Activated naive CD8-positive, alpha-beta T cell treated with anti-CD3 and anti-CD28 coated beads for 36 hours (primary cell): ENCODE data around the gene ZNRF3. TPM values are rescaled to one million over a fixed set of nuclear protein-coding genes. Genes with fewer than 3 reads are reported as not detected.
"Not testable (repeated sequence)": the region's sequence is repeated elsewhere in the genome, so short reads cannot be mapped to it uniquely, and the experiment has no call there.

Source experiments
- DNase-seq: peaks from one replicate; pipeline ENCODE4 v3.0.0; 2021
- H3K27ac Mint-ChIP-seq: one replicate; pipeline ENCODE4 v1.8.0; 2022; ENCODE audit warnings: mild to moderate bottlenecking, moderate library complexity, mixed read lengths
- H3K27me3 Mint-ChIP-seq: one replicate; pipeline ENCODE4 v1.8.0; 2022; ENCODE audit warnings: mild to moderate bottlenecking, mixed read lengths
- H3K36me3 Mint-ChIP-seq: one replicate; pipeline ENCODE4 v1.8.0; 2021; ENCODE audit warnings: mild to moderate bottlenecking, mixed read lengths
- H3K4me1 Mint-ChIP-seq: one replicate; pipeline ENCODE4 v1.8.0; 2021; ENCODE audit warnings: mixed read lengths
- H3K4me3 Mint-ChIP-seq: one replicate; pipeline ENCODE4 v1.8.0; 2022; ENCODE audit warnings: mild to moderate bottlenecking, moderate library complexity, mixed read lengths
- H3K9me3 Mint-ChIP-seq: one replicate; pipeline ENCODE4 v1.8.0; 2022; ENCODE audit warnings: mixed read lengths
- total RNA-seq, 2 experiments: library from RNA; stranded (reverse); gene quantifications; one replicate each; pipeline ENCODE4 v1.2.3, GENCODE V29; 2021

Gene ZNRF3
- total RNA-seq, 2 experiments from 2014 or later, result 2.2 to 2.4 TPM

DNA sequence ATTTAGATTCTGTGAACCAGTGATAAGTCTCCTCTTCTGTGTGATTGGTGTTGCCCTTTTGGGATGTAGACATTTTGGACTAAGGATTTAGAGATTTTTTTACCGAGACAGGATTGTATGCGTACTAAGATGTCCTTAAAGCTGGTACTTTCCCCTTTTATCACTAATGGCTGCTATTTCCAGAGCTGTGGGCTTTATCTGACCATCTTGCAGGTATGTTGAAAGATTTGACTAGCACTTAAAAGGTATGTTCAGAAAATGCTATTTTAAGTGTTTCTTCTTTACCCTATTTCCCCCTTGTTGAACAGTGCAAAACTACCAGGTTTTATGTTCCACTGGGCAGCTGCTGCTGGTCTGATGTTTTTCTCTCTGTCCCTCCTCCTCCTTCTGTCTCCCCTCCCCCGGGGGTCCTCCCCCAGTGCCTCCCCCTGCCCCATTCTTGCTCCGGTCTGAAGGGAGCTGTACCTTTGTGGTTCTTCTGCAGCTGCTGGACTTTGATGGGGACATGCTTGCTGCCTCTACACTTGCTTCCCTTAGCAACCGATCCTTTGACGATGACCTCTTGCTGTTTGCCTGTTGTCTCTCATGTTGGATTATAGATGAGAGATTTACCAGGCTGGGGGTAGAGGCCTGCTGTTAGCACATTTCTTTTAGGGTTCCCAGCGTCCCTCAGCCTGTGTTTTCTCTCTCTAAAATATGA is 59.6 kb downstream of the ZNRF3 start:
- H3K36me3 Mint-ChIP-seq, result peaks cover 9% of the 10 kb centered on the region
- no peak overlapping the region for H3K4me3 Mint-ChIP-seq
- peaks cover 14% of the 10 kb centered on the region for H3K9me3 Mint-ChIP-seq
- H3K4me1 Mint-ChIP-seq, result no peaks in the 10 kb centered on the region
- no peak for DNase-seq
- no peak overlapping the region for H3K27ac Mint-ChIP-seq
- peaks cover 88% of the 10 kb centered on the region for H3K27me3 Mint-ChIP-seq

DNA sequence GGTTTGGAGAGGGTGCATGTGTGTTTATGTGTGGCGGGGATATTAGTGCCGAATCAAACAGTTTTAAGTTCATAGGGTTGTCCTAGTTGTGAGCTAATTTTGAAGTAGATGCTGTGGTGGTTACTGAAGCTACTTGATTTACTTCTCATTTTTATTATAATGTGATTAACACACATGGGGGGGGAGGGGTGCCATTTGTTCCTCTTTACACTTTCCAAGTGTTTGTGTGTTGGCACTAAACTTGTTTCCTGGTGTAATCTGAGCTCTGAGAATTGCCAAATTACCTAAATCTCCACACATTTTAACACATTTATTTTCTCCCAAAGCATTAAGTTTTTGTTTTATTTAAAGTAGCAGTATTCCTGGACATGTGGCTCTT is 60.1 kb downstream of the ZNRF3 start:
- H3K9me3 Mint-ChIP-seq, result peaks cover 14% of the 10 kb centered on the region
- no peak for DNase-seq
- H3K27me3 Mint-ChIP-seq, result peaks cover 90% of the 10 kb centered on the region
- H3K4me1 Mint-ChIP-seq, result no peaks in the 10 kb centered on the region
- peaks cover 9% of the 10 kb centered on the region for H3K36me3 Mint-ChIP-seq
- H3K27ac Mint-ChIP-seq, result no peak overlapping the region
- no peak overlapping the region for H3K4me3 Mint-ChIP-seq

DNA sequence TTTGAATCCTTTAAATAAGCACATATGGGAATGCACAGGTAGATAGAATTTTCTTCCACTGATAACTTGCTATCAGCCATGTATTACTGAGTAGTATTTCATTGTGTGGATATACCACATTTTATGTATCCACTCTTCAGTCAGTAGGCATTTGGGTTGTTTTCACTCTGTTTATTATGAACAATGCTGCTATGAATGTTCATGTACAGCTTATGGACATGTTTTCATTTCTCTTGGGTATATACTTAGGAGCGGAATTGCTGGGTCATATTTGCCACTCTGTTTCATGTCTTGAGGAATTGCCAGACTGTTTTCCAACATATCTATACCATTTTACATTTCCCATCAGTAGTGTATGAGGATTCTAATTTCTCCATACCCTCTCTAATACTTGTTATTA is 63.8 kb downstream of the ZNRF3 start:
- Mint-ChIP-seq H3K27me3 (peaks cover 92% of the 10 kb centered on the region), H3K36me3 (peaks cover 9% of the 10 kb centered on the region), H3K4me1 (no peaks in the 10 kb centered on the region), H3K4me3 (no peak overlapping the region), H3K9me3 (peaks cover 14% of the 10 kb centered on the region), H3K27ac (no peak overlapping the region)
- DNase-seq, result no peak

DNA sequence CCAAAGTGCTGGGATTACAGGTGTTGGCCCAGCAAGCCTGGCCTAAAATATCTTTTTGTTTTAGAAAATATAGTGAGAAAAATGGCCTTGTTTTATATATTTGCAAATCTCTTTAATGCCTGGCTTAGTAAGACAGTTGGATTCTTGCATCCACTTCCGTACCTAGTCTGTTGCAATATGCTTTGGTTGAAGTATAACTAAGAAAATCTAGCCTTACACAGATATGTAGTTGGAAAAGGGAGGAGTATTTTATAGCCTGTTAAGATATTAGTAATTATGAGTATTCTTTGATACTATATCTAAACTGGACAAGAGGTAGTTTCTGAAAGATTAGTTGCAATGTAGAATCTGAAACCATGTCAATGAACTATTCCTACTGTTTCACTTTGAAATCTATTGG is 65.1 kb downstream of the ZNRF3 start:
- no peak for DNase-seq
- Mint-ChIP-seq H3K4me3 (no peak overlapping the region), H3K9me3 (peaks cover 14% of the 10 kb centered on the region), H3K36me3 (peaks cover 9% of the 10 kb centered on the region), H3K4me1 (no peaks in the 10 kb centered on the region), H3K27ac (no peak overlapping the region), H3K27me3 (peaks cover 92% of the 10 kb centered on the region)

DNA sequence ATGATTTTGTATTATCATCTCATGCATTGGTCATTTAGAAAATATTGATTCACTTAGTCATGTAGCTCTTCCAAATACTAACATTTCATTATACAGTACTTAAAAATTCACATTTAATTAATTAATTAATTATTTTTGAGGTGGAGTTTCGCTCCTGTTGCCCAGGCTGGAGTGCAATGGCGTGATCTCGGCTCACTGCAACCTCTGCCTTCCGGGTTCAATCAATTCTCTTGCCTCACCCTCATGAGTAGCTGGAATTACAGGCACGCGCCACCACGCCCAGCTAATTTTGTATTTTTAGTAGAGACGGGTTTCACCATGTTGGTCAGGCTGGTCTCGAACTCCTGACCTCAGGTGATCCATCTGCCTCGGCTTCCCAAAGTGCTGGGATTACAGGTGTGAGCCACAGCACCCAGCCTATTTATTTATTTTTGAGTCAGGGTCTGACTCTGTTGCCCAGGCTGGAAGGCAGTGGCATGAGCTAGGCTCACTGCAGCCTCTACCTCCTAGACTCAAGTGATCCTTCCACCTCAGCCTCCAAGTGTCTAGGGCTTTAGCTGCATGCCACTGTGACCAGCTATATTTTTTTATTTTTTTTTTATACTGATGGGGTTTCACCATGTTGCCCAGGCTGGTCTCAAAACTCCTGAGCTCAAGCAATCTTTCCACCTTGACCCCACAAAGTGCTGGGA is 65.6 kb downstream of the ZNRF3 start:
- not testable (repeated sequence) for DNase-seq, H3K36me3 Mint-ChIP-seq, H3K4me1 Mint-ChIP-seq, H3K4me3 Mint-ChIP-seq, H3K27ac Mint-ChIP-seq
- Mint-ChIP-seq H3K27me3 (peaks cover 92% of the 10 kb centered on the region), H3K9me3 (peaks cover 14% of the 10 kb centered on the region)

DNA sequence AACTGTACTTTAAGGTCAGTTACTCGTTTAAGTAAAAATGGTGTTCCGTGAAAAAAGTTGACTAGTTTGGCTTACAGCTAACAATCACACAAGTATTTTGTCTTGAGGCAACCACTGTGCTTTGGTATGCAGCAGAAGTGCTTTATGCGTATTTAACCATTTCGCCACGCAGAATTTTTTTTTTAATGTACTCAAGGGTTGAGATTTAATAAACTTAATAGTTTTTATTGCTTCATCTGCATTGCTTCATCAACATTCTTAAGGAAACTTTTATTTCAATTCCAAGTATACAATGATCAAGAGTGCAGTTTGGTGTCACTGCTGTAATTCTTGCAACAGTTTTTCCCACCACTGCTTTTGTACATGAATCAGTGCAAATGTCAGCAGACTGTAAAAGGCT is 66.4 kb downstream of the ZNRF3 start:
- peaks cover 14% of the 10 kb centered on the region for H3K9me3 Mint-ChIP-seq
- H3K36me3 Mint-ChIP-seq, result peaks cover 9% of the 10 kb centered on the region
- H3K4me1 Mint-ChIP-seq, result no peaks in the 10 kb centered on the region
- DNase-seq, result no peak
- no peak overlapping the region for H3K27ac Mint-ChIP-seq
- H3K27me3 Mint-ChIP-seq, result peaks cover 94% of the 10 kb centered on the region
- H3K4me3 Mint-ChIP-seq, result no peak overlapping the region

DNA sequence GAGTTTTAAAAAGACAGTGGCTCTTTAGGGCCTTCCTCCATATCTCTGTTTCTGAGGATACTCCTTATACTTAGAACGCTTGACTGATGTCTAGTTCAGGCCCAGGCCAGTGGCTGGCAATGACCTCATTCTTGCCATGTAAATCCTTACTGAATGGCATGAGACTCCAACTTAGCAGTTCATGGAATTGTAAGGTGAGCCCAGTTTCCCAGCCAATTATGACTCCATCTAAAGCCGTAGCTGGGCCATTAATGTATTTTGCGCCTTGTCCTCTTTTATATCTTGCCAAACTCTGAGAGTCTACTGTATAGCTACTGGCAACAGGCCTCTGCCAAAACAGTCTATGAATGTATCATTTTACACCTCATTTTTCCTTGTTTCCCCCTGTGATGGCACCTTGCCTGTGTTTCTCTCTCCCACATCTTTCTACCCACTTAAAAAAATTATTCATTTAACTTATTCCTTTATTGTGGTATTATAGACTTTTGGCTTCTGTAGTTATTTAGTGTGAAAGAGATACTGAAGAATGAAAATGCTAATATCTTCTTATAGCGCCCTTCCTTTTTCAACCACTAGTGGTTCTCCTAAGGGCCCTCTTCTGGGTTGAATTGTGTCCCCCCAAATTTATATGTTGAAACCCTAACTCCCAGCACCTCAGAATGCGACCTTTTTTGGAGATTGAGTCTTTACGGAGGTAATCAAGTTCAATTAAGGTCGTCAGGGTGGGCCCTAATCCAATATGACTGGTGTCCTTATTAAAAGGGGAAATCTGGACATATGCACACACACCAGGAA is 67.4 kb downstream of the ZNRF3 start:
- DNase-seq, result no peak
- Mint-ChIP-seq H3K4me3 (no peak overlapping the region), H3K9me3 (peaks cover 14% of the 10 kb centered on the region), H3K4me1 (peaks cover 5% of the 10 kb centered on the region), H3K27ac (no peak overlapping the region), H3K27me3 (peaks cover 96% of the 10 kb centered on the region), H3K36me3 (peaks cover 9% of the 10 kb centered on the region)

DNA sequence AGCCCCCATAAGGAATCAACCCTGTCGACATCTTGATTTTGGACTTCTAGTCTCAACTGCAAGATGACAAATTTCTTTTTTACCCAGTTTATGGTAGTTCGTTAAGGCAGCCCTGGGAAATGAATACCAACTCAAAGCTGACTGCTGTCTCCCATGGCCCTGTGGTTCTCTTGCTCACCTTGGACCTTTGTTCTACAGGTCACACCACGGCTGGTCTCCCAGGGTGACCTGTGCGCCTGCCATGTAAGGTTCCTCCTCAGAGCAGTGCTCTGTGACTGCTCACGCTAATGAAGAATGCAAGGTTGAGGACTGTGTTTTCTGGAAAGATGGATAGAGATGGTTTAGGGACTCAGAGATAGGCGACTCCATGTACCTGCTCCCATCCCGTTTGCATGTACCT is 68.2 kb downstream of the ZNRF3 start:
- H3K9me3 Mint-ChIP-seq, result peaks cover 10% of the 10 kb centered on the region
- DNase-seq, result no peak
- H3K27me3 Mint-ChIP-seq, result peaks cover 96% of the 10 kb centered on the region
- H3K4me1 Mint-ChIP-seq, result peaks cover 11% of the 10 kb centered on the region
- H3K36me3 Mint-ChIP-seq, result peaks cover 7% of the 10 kb centered on the region
- H3K27ac Mint-ChIP-seq, result no peak overlapping the region
- no peak overlapping the region for H3K4me3 Mint-ChIP-seq

DNA sequence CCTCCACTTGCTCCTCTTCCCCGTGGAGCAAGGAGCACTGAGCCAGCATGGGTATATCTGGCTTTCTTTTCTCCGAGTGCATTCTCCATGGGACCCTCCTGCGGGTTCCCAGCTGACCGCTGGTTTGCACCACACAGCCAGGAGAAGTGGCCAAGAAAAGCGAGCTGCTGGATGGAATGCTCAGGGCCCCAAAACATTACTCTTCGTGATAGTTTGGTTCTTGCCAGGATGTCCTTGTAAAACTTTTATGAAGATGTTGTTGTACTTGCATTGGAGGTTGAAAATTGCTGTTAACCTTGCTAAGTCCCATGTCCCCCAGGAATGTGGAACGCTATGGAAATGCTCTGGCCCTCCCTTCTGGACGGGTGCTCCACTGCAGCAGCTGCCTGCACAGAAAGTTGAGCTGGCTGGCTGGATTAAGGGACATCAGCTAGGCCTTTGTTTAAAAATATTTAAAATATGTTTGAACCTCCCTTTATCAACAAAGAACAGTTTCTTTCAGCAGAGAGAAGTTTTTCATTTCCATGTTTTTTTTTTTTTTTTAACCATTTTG is 68.7 kb downstream of the ZNRF3 start:
- peaks cover 96% of the 10 kb centered on the region for H3K27me3 Mint-ChIP-seq
- H3K4me3 Mint-ChIP-seq, result no peak overlapping the region
- H3K4me1 Mint-ChIP-seq, result peaks cover 15% of the 10 kb centered on the region
- H3K36me3 Mint-ChIP-seq, result peaks cover 3% of the 10 kb centered on the region
- peaks cover 4% of the 10 kb centered on the region for H3K9me3 Mint-ChIP-seq
- H3K27ac Mint-ChIP-seq, result no peak overlapping the region
- no peak for DNase-seq

DNA sequence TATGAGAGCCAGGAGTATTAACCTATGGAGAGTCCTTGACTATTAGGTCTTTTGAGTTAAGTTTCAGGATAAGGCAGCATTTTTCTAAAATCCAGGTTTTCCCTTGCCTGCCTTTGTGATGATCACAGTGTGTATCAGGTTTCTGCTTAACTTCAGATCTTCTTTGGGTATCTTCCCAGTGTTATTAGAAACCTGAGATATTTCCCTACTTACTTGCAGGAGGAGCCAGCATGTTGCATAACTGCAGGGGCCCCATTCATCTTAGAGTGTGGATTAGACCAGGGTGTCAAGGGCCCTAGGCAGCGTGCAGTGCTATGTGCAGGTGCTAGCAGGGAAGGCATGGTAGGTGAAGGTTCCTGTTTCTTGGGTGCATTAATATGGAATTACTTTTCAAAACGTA is 69.5 kb downstream of the ZNRF3 start:
- H3K4me3 Mint-ChIP-seq, result no peak overlapping the region
- no peak for DNase-seq
- no peaks in the 10 kb centered on the region for H3K9me3 Mint-ChIP-seq
- H3K4me1 Mint-ChIP-seq, result peaks cover 15% of the 10 kb centered on the region
- peaks cover 96% of the 10 kb centered on the region for H3K27me3 Mint-ChIP-seq
- H3K36me3 Mint-ChIP-seq, result peaks cover 3% of the 10 kb centered on the region
- H3K27ac Mint-ChIP-seq, result no peak overlapping the region

DNA sequence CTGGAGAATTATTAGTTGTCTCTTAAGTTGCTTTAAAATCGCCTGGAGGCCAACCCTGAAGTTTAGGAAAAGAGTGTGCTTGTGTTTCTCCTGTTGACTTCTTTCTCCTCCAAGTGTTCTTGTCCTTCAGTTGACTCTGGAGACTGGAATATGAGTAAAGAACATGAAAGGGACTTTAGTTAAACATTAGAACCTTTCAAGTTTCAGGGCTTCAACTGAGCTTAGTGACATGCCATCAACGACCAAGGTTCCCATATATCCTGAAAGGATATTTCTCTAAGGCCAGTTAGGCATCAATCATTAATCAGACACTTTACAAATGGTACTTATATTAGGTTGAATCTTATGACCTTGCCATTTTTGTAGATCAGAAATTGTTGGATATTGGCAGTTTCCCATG is 70.0 kb downstream of the ZNRF3 start:
- no peak overlapping the region for H3K27ac Mint-ChIP-seq

DNA sequence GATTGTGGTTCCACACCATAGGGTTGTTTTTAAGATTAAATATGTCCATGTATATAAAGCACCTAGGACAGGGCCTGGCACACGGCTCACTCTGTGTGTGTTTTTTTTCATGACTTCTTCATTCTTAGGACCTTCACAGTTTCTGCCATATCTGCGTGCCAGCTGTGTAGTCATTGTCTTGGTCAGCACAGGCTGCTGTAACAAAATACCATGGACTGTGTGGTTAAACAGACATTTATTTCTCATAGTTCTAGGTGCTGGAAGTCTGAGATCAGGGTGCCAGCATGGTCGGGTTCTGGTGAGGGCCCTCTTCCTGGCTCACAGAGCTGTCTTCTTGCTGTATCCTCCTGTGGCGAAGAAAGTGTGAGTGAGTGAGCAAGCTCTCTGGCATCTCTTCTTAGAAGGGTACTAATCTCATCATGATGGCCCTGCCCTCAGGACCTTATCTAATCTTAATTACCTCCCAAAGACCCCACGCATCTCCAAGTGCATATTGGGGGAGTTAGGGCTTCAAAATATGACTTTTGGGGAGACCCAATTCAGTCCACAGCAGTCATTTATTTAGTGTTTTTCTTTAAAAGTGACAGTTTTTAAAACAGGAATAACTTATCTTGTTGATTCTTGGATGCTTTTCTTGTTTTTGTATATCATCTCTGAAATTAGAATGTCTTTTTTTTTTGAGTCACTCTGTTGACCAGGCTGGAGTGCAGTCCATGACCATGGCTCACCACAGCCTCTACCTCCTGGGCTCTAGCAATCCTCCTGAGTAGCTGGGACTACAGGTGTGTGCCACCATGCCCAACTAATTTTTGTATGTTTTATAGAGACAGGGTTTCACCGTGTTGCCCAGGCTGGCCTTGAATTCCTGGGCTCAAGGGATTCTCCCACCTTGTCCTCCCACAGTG is 70.9 kb downstream of the ZNRF3 start:
- Mint-ChIP-seq H3K36me3 (peaks cover 3% of the 10 kb centered on the region), H3K9me3 (no peaks in the 10 kb centered on the region), H3K4me3 (no peak overlapping the region), H3K27ac (no peak overlapping the region), H3K4me1 (peaks cover 15% of the 10 kb centered on the region), H3K27me3 (peaks cover 99% of the 10 kb centered on the region)
- no peak for DNase-seq

More for the DNA sequence above, 70.0 kb downstream of the ZNRF3 start:
- no peaks in the 10 kb centered on the region for H3K9me3 Mint-ChIP-seq
- peaks cover 97% of the 10 kb centered on the region for H3K27me3 Mint-ChIP-seq
- H3K36me3 Mint-ChIP-seq, result peaks cover 3% of the 10 kb centered on the region
- no peak overlapping the region for H3K4me3 Mint-ChIP-seq
- peaks cover 15% of the 10 kb centered on the region for H3K4me1 Mint-ChIP-seq
- DNase-seq, result no peak

DNA sequence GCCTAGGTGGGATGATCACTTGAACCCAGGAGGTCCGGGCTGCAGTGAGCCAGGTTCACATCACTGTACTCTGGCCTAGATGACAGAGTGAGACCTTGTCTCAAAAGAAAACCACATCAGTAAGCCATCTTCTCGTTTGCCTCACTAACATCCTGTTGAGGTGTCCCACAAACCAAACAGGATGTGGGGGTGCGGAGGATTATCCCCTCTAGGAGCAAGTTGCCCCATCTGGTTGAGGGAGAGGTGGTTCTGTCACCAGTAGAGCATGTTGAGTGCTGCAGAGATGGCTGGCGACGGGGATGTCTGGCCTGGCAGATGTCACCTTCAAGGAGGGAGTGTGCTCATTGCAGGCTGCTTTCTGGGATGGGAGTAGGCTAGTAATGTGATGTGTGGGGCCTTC is 72.4 kb downstream of the ZNRF3 start:
- peaks cover 99% of the 10 kb centered on the region for H3K27me3 Mint-ChIP-seq
- peak; percentile 81 for DNase-seq
- H3K36me3 Mint-ChIP-seq, result peaks cover 3% of the 10 kb centered on the region
- peak overlapping the region; percentile 58 for H3K27ac Mint-ChIP-seq
- H3K4me3 Mint-ChIP-seq, result peak overlapping the region; percentile 55
- no peaks in the 10 kb centered on the region for H3K9me3 Mint-ChIP-seq
- H3K4me1 Mint-ChIP-seq, result peaks cover 26% of the 10 kb centered on the region

DNA sequence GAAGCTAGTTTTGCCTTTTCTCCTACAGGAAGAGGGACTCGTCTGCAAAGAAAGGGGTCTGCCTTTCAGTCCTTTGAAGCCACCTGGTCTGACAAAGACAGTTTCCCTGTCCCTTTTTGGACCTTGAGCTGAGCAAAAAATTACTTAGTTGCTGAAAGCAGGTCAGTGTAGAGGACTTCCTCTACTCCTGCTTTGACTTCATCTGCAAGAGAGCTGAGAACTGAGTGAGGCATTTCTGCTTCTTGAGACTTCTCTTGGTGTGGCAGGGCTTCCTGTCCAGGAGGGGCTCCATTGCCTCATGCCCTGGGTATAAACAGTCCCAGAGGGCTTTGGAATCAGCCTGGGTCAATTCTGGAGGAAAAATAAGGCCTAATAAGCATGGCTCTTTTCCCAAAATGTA is 73.1 kb downstream of the ZNRF3 start:
- H3K9me3 Mint-ChIP-seq, result no peaks in the 10 kb centered on the region
- no peak overlapping the region for H3K4me3 Mint-ChIP-seq
- peaks cover 3% of the 10 kb centered on the region for H3K36me3 Mint-ChIP-seq
- H3K4me1 Mint-ChIP-seq, result peaks cover 30% of the 10 kb centered on the region
- H3K27ac Mint-ChIP-seq, result no peak overlapping the region
- DNase-seq, result no peak
- peaks cover 99% of the 10 kb centered on the region for H3K27me3 Mint-ChIP-seq
